Psoas muscle (tissue), 8 donors: ENCODE data around the gene UPF1. TPM values are rescaled to one million over a fixed set of nuclear protein-coding genes. Genes with fewer than 3 reads are reported as not detected.
A peak's percentile ranks its signal among the peaks of the same experiment; 100 is the strongest.

ENCODE experiments used
- ATAC-seq, 4 donors: fragments of 200-7000 bp; cut with Tn5 transposase; one replicate each; pipeline ENCODE4 v1.9.1; 2020; ENCODE audit warnings: moderate library complexity in 3 of 4, mild to moderate bottlenecking in 2 of 4
- DNase-seq, 2 donors: peaks; one replicate each; pipeline ENCODE4 v3.0.0-alpha.2; 2020
- H3K27ac ChIP-seq: fragments of 200-600 bp; one replicate; pipeline ENCODE4 v1.8.0; 2022
- H3K27me3 ChIP-seq, 3 donors: fragments of 200-600 bp in 1 of 3; one replicate each; pipeline versions ENCODE4 v1.6.1 to v1.8.0; 2013 to 2022; ENCODE audit warnings: low read length in 2 of 3, mild to moderate bottlenecking in 2 of 3, moderate library complexity in 1 of 3; ENCODE audit not compliant: insufficient read depth in 3 of 3
- H3K36me3 ChIP-seq, 2 donors: fragments of 200-600 bp in 1 of 2; one replicate each; pipeline versions ENCODE4 v1.6.1 to v1.8.0; 2013 to 2022; ENCODE audit warnings: low read depth in 1 of 2, mild to moderate bottlenecking in 1 of 2, moderate library complexity in 1 of 2; ENCODE audit not compliant: insufficient read depth in 1 of 2
- H3K4me1 ChIP-seq: fragments of 200-600 bp; one replicate; pipeline ENCODE4 v1.8.0; 2022
- H3K4me3 ChIP-seq: fragments of 200-600 bp; one replicate; pipeline ENCODE4 v1.8.0; 2022; ENCODE audit warnings: mild to moderate bottlenecking
- H3K9me3 ChIP-seq: fragments of 200-600 bp; one replicate; pipeline ENCODE4 v1.8.0; 2022
- CTCF ChIP-seq: fragments of 200-600 bp; IDR thresholded peaks from one replicate; pipeline ENCODE4 v1.8.0; 2022; ENCODE audit warnings: antibody characterized with exemption
- WGBS, 3 donors: extraction: QIAGEN DNeasy Blood & Tissue Kit; methylation state at CpG; one replicate each; pipeline versions ENCODE4 v1.1.6 to v1.1.7; 2013; 5-methylcytosine and 5-hydroxymethylcytosine counted together
- intact Hi-C, 2 donors: fragments of 100-400 bp; cut with DNase I; formaldehyde crosslinking; loops; one replicate each; pipeline versions ENCODE4 v1.11.0 to v1.14.2; 2022
- polyA plus RNA-seq, 3 donors: library from polyadenylated mRNA; stranded (reverse); fragments of 200-250 nt; gene quantifications; one replicate each; pipeline ENCODE4 v1.2.3, GENCODE V29; 2013
- total RNA-seq, 4 donors: library from RNA; stranded (reverse); fragmentation: NEBNext Ultra II Directional in 2 of 4; extraction: Animal tissue kit (Norgen Biotek cat#: 25700) in 2 of 4; gene quantifications; one replicate each; pipeline versions ENCODE4 v1.2.1 to v1.2.4, GENCODE V29; 2021 to 2023
- donor health status: healthy with polysubstance abuse.
- donor health status: DM: no; HTN: no; CAD: no; lungs with moderate emphysema.
- donor health status: Bipolar disorder and iron deficiency.
- donor health status: healthy.
- donor health status: DM: yes; HTN: yes; CAD: no.
- donor health status: DM: no; HTN: no; CAD: no.
- donor health status: DM: no; HTN: no; CAD: no.
- donor health status: DM: yes; HTN: yes; CAD: no.

The UPF1 gene
- total and polyA plus RNA-seq, 7 donors = 15.6 to 45.0 (median 34.6) TPM

GRCh38 chr19:18785179-18786124 lies 46.3 kb upstream of the UPF1 start:
- intact Hi-C loops = no loop called here
- no peaks in the 10 kb centered on the region for H3K36me3 ChIP-seq
- peak overlapping the region; percentile 43 for H3K4me3 ChIP-seq
- TF ChIP-seq CTCF = no peak
- WGBS, 3 donors = 5 to 9% (median 8%) methylated on average over 54 to 65 of the region's 65 CpGs
- peaks cover 0 to 51% (median 33%) of the 10 kb centered on the region in 3 donors for H3K27me3 ChIP-seq
- DNase-seq = peak; percentile 87 to 91
- H3K9me3 ChIP-seq = no peaks in the 10 kb centered on the region
- no peak overlapping the region for H3K27ac ChIP-seq
- peaks cover 6% of the 10 kb centered on the region for H3K4me1 ChIP-seq
- ATAC-seq = peak; percentile 84 to 91 (median 87)

- Histone ChIP-seq H3K27ac (no peak overlapping the region), H3K27me3 (peaks cover 0 to 82% (median 48%) of the 10 kb centered on the region in 3 donors), H3K4me3 (no peak overlapping the region), H3K4me1 (peaks cover 10% of the 10 kb centered on the region), H3K9me3 (no peaks in the 10 kb centered on the region), H3K36me3 (no peaks in the 10 kb centered on the region)
- TF ChIP-seq CTCF = no peak
- intact Hi-C loops = no loop called here
- DNase-seq = no peak
- WGBS, 3 donors = 2 to 3% (median 2%) methylated on average over 60 to 68 of the region's 68 CpGs
- no peak for ATAC-seq
Measured at GRCh38 chr19:18788529-18789421, 43.0 kb upstream of the UPF1 start.

GRCh38 chr19:18789422-18789869 lies 42.3 kb upstream of the UPF1 start:
- peaks cover 0 to 86% (median 50%) of the 10 kb centered on the region in 3 donors for H3K27me3 ChIP-seq
- no peaks in the 10 kb centered on the region for H3K36me3 ChIP-seq
- H3K4me1 ChIP-seq = peaks cover 10% of the 10 kb centered on the region
- no peaks in the 10 kb centered on the region for H3K9me3 ChIP-seq
- H3K4me3 ChIP-seq = peak overlapping the region; percentile 49
- WGBS, 3 donors = 2 to 3% (median 3%) methylated on average over 28 to 38 of the region's 38 CpGs
- no peak for ATAC-seq
- intact Hi-C loops = no loop called here
- DNase-seq = no peak
- no peak overlapping the region for H3K27ac ChIP-seq
- no peak for TF ChIP-seq CTCF

- WGBS, 3 donors = 1% methylated on average over 45 to 65 of the region's 65 CpGs
- H3K4me1 ChIP-seq = peaks cover 10% of the 10 kb centered on the region
- intact Hi-C loops = no loop called here
- DNase-seq = peak in 1 of 2 donors; percentile 64
- H3K27ac ChIP-seq = no peak overlapping the region
- peak in 1 of 4 donors; percentile 16 for ATAC-seq
- H3K27me3 ChIP-seq = peaks cover 0 to 91% (median 50%) of the 10 kb centered on the region in 3 donors
- H3K4me3 ChIP-seq = peak overlapping the region; percentile 49
- no peak for TF ChIP-seq CTCF
- no peaks in the 10 kb centered on the region for H3K36me3 ChIP-seq
- no peaks in the 10 kb centered on the region for H3K9me3 ChIP-seq
Measured at GRCh38 chr19:18789883-18790565, 41.7 kb upstream of the UPF1 start.
